ENCODE data around the gene LRRC45. TPM values are rescaled to one million over a fixed set of nuclear protein-coding genes. Genes with fewer than 3 reads are reported as not detected.

The LRRC45 gene
- total RNA-seq, 6 experiments from 2014 or later, result 6.8 to 10.5 (median 10.0) TPM

- Mint-ChIP-seq H3K27me3 (ENCODE audit: insufficient read depth) (peaks cover 4% of the 10 kb centered on the region; the same call in 1 of the 2 replicates), H3K4me1 (ENCODE audit: low read depth) (0 out of 2 replicates have a peak, but pooled peaks cover 6% of the 10 kb centered on the region), H3K27ac (no peak overlapping the region), H3K4me3 (no peak overlapping the region), H3K36me3 (ENCODE audit: low read depth) (peaks cover 23% of the 10 kb centered on the region), H3K9me3 (no peaks in the 10 kb centered on the region)
- no peak for TF ChIP-seq CTCF (IDR thresholded peaks at IDR 0.05)
- DNase-seq, result no peak
Measured at GRCh38 chr17:81984773-81985410, 38.2 kb upstream of the LRRC45 start.

- Mint-ChIP-seq H3K36me3 (ENCODE audit: low read depth) (peaks cover 27% of the 10 kb centered on the region), H3K4me3 (no peak overlapping the region), H3K9me3 (no peaks in the 10 kb centered on the region), H3K27ac (no peak overlapping the region), H3K4me1 (ENCODE audit: low read depth) (peaks cover 9% of the 10 kb centered on the region), H3K27me3 (ENCODE audit: insufficient read depth) (peaks cover 4% of the 10 kb centered on the region; the same call in 1 of the 2 replicates)
- DNase-seq, result no peak
- TF ChIP-seq CTCF (IDR thresholded peaks at IDR 0.05), result no peak
Measured at GRCh38 chr17:81986606-81987005, 36.5 kb upstream of the LRRC45 start.

- Mint-ChIP-seq H3K9me3 (no peaks in the 10 kb centered on the region), H3K36me3 (ENCODE audit: low read depth) (peaks cover 27% of the 10 kb centered on the region), H3K4me1 (ENCODE audit: low read depth) (peaks cover 16% of the 10 kb centered on the region), H3K27ac (no peak overlapping the region), H3K27me3 (ENCODE audit: insufficient read depth) (peaks cover 4% of the 10 kb centered on the region; the same call in 1 of the 2 replicates), H3K4me3 (no peak overlapping the region)
- no peak for DNase-seq
- no peak for TF ChIP-seq CTCF (IDR thresholded peaks at IDR 0.05)
Measured at GRCh38 chr17:81987161-81987770, 35.8 kb upstream of the LRRC45 start.

- TF ChIP-seq CTCF (IDR thresholded peaks at IDR 0.05), result no peak
- no peak for DNase-seq
- Mint-ChIP-seq H3K36me3 (ENCODE audit: low read depth) (peaks cover 22% of the 10 kb centered on the region), H3K9me3 (no peaks in the 10 kb centered on the region), H3K4me3 (peak overlapping the region; percentile 62; the same call in 1 of the 2 replicates), H3K27me3 (ENCODE audit: insufficient read depth) (peaks cover 2% of the 10 kb centered on the region; the same call in 1 of the 2 replicates), H3K4me1 (ENCODE audit: low read depth) (peaks cover 21% of the 10 kb centered on the region), H3K27ac (peak overlapping the region; percentile 18; the same call in 1 of the 2 replicates)
Measured at GRCh38 chr17:81990836-81991683, 32.0 kb upstream of the LRRC45 start.

- TF ChIP-seq CTCF (IDR thresholded peaks at IDR 0.05), result no peak
- Mint-ChIP-seq H3K27me3 (ENCODE audit: insufficient read depth) (peaks cover 1% of the 10 kb centered on the region; the same call in 1 of the 2 replicates), H3K36me3 (ENCODE audit: low read depth) (peaks cover 17% of the 10 kb centered on the region), H3K27ac (peak overlapping the region; percentile 18), H3K4me3 (peak overlapping the region; percentile 62), H3K4me1 (ENCODE audit: low read depth) (peaks cover 21% of the 10 kb centered on the region), H3K9me3 (no peaks in the 10 kb centered on the region)
- DNase-seq, result peak; percentile 71
Measured at GRCh38 chr17:81991684-81992305, 31.3 kb upstream of the LRRC45 start.
